Mucosa of rectum (tissue), 2 donors: ENCODE data around the gene SETD1B.

Experiments used
- H3K27ac ChIP-seq, 2 donors: one replicate each; pipeline ENCODE4 v1.7.0; 2013; ENCODE audit warnings: inconsistent platforms in 2 of 2, low read depth in 2 of 2, low read length in 2 of 2
- H3K27me3 ChIP-seq, 2 donors: one replicate each; pipeline ENCODE4 v1.7.0; 2013; ENCODE audit warnings: low read length in 2 of 2; ENCODE audit not compliant: control insufficient read depth in 2 of 2, insufficient read depth in 2 of 2
- H3K36me3 ChIP-seq, 2 donors: one replicate each; pipeline ENCODE4 v1.7.0; 2013; ENCODE audit warnings: low read length in 2 of 2; ENCODE audit not compliant: control insufficient read depth in 2 of 2, insufficient read depth in 2 of 2
- H3K4me1 ChIP-seq, 2 donors: one replicate each; pipeline ENCODE4 v1.7.0; 2013; ENCODE audit warnings: low read length in 2 of 2, mild to moderate bottlenecking in 1 of 2; ENCODE audit not compliant: control insufficient read depth in 2 of 2, insufficient read depth in 2 of 2
- H3K4me3 ChIP-seq, 2 donors: one replicate each; pipeline ENCODE4 v1.7.0; 2013; ENCODE audit warnings: low read length in 2 of 2
- H3K9ac ChIP-seq, 2 donors: one replicate each; pipeline ENCODE4 v1.7.0; 2013; ENCODE audit warnings: low read length in 2 of 2, low read depth in 1 of 2, mild to moderate bottlenecking in 1 of 2
- H3K9me3 ChIP-seq, 2 donors: one replicate each; pipeline ENCODE4 v1.7.0; 2013; ENCODE audit warnings: low read length in 2 of 2; ENCODE audit not compliant: control insufficient read depth in 2 of 2
- donor health status: healthy.
- donor health status: Normal muscosa, but diverticular disease.

Gene SETD1B

GRCh38 chr12:121827351-121828099 lies 23.7 kb downstream of the SETD1B start:
- H3K4me1 ChIP-seq: no peaks in the 10 kb centered on the region
- no peaks in the 10 kb centered on the region for H3K27me3 ChIP-seq
- H3K36me3 ChIP-seq: peaks cover 57 to 63% of the 10 kb centered on the region in 2 donors
- no peak overlapping the region for H3K27ac ChIP-seq
- no peak overlapping the region for H3K9ac ChIP-seq
- H3K9me3 ChIP-seq: no peaks in the 10 kb centered on the region
- no peak overlapping the region for H3K4me3 ChIP-seq

DNA sequence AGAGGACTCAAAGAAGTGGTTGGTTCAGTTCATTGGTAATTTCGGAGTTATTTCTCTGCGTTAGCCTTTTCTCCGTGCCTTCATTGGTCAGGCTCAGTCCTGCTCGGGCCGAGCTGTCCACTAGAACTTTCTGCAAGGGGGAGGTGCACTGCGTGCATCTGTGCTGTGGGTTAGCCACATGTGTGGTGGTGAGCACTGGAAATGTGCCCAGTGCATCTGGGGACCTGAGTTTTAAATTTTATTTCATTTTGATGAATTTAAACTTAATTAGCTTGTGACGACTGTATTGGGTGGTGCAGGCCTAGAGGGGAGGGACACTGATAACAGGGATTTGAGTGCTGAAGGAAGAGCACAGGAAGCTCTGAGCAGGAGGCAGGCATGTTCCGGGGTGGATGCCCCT lies 24.5 kb downstream of the SETD1B start:
- no peaks in the 10 kb centered on the region for H3K9me3 ChIP-seq
- no peak overlapping the region for H3K27ac ChIP-seq
- no peak overlapping the region for H3K9ac ChIP-seq
- no peaks in the 10 kb centered on the region for H3K4me1 ChIP-seq
- peaks cover 55 to 59% of the 10 kb centered on the region in 2 donors for H3K36me3 ChIP-seq
- no peak overlapping the region for H3K4me3 ChIP-seq
- no peaks in the 10 kb centered on the region for H3K27me3 ChIP-seq

DNA sequence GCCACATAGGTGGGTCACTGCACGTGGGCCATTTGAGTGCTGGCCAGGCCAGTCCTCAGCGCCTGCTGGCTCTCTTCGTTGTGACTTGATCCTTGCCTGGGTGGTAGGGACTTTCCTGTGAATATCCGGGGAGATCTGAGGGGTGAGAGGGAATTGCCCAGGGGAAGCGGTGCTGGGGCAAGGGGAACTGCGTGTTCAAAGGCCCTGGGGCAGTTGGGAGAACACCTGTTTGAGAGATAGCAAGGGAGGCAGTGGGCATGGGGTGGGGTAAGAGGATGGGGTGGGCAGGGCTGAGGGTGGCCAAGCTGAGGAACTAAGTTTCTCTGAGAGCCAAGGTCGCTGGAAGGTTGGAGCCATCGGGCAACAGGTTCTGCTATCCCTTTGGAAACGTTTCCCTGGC lies 25.0 kb downstream of the SETD1B start:
- Histone ChIP-seq H3K9me3 (no peaks in the 10 kb centered on the region), H3K27ac (no peak overlapping the region), H3K9ac (no peak overlapping the region), H3K4me3 (no peak overlapping the region), H3K36me3 (peaks cover 50 to 54% of the 10 kb centered on the region in 2 donors), H3K27me3 (no peaks in the 10 kb centered on the region), H3K4me1 (no peaks in the 10 kb centered on the region)

DNA sequence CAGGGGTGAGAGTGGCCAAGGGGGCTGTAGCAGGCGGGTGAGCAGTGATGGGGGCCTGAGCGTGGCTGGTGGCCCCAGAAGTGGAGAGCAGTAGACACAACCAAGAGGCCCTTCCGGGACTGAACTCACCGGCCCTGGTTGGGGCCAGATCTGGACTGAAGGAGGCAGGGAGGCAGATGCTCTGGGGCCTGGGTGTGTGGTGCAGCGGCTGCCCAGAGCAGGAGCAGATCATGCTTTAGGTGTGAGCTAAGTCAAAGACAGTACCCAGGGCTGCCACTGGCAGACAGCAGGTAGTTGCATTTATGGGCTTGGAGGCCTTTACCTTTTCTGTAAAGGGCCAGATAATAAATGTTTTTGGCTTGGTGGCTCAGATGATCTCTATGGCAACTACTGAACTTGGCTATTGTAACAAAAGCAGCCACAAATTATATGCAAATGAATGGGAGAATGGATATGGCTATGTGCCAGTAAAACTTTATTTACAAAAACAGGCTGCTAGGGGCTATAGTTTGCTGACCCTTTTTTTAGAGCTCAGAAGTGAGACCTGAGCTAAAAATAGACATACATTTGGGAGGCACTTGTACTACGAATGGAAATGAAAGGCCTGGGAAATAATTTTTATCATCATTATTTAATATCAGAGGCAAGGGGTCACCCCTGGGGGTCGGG lies 25.6 kb downstream of the SETD1B start:
- no peak overlapping the region for H3K9ac ChIP-seq
- H3K4me1 ChIP-seq: no peaks in the 10 kb centered on the region
- no peaks in the 10 kb centered on the region for H3K27me3 ChIP-seq
- no peak overlapping the region for H3K27ac ChIP-seq
- no peaks in the 10 kb centered on the region for H3K9me3 ChIP-seq
- peaks cover 46 to 50% of the 10 kb centered on the region in 2 donors for H3K36me3 ChIP-seq
- H3K4me3 ChIP-seq: no peak overlapping the region

DNA sequence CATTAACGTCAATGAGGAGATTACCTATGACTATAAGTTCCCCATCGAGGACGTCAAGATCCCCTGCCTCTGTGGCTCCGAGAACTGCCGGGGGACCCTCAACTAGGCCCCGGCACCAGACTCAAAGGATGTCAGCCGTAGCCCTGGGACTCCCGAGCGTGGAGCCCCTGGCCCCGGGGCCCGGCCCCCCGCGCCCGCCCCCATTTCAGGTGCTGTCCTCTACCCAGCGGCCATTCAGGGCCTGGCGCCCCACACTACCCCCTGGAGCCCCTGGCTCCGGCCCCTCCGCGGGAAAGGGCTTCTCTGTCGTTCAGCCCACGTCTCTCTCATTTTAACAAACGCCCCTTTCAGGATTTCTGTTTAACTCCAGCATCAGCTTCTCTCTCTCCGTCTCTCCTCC lies 26.3 kb downstream of the SETD1B start:
- Histone ChIP-seq H3K9ac (no peak overlapping the region), H3K4me1 (no peaks in the 10 kb centered on the region), H3K4me3 (no peak overlapping the region), H3K27ac (no peak overlapping the region), H3K9me3 (no peaks in the 10 kb centered on the region), H3K27me3 (no peaks in the 10 kb centered on the region), H3K36me3 (peaks cover 46 to 47% of the 10 kb centered on the region in 2 donors)

DNA sequence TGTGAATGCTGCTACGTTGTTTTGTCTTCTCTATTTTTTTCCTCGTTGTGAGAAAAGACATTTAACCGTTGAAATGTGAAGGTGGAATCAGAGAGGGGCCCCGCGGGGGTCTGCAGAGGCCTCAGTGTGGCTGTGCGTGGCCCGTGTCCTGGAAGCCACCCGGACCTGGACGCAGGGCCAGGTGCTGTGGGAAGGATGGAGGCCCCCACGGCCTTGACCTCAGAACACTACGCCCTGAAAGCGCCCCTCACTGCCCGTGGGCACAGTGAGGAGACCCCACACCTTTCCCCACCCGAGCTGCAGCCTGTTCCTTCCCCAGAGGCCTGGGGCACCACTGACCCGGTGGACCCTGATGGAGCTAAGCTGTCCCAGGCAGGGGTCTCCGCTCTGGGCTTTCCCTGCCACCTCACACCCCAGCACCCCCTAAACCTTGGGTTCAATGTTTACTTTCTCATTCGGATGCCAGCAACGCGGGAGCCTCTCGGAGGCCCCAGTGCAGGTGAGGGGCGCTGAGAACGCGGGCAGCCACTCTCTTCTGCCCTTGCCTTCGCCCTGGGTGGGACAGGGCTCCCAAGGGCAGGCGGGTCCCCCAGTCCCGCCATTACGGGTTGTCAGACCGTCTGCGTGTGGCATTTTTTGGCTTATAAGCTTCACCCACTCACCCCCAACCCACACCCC lies 26.9 kb downstream of the SETD1B start:
- Histone ChIP-seq H3K4me3 (no peak overlapping the region), H3K36me3 (peaks cover 46% of the 10 kb centered on the region in 2 donors), H3K27ac (no peak overlapping the region), H3K27me3 (no peaks in the 10 kb centered on the region), H3K4me1 (no peaks in the 10 kb centered on the region), H3K9ac (no peak overlapping the region), H3K9me3 (no peaks in the 10 kb centered on the region)

GRCh38 chr12:121831571-121832245 lies 27.9 kb downstream of the SETD1B start:
- Histone ChIP-seq H3K4me1 (no peaks in the 10 kb centered on the region), H3K9ac (no peak overlapping the region), H3K9me3 (no peaks in the 10 kb centered on the region), H3K4me3 (no peak overlapping the region), H3K36me3 (peaks cover 43 to 45% of the 10 kb centered on the region in 2 donors), H3K27ac (no peak overlapping the region), H3K27me3 (no peaks in the 10 kb centered on the region)

DNA sequence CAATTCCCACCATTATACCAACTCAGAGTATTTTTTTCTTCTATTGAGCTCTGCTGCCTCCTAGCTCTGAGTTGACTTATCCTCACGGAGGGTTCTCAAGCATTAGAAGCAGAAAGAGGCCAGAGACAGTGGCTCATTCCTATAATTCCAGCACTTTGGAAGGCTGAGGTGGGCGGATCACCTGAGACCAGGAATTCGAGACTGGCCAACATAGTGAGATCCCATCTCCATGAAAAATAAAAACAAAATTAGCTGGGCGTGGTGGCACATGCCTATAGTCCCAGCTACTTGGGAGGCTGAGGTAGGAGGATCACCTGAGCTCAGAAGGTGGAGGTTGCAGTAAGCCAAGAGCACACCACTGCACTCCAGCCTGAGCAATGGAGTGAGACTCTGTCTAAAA lies 33.9 kb downstream of the SETD1B start:
- Histone ChIP-seq H3K4me3 (no peak overlapping the region), H3K9ac (no peak overlapping the region), H3K36me3 (no peaks in the 10 kb centered on the region), H3K27ac (no peak overlapping the region), H3K27me3 (no peaks in the 10 kb centered on the region), H3K4me1 (peaks cover 0 to 4% of the 10 kb centered on the region in 2 donors), H3K9me3 (no peaks in the 10 kb centered on the region)

DNA sequence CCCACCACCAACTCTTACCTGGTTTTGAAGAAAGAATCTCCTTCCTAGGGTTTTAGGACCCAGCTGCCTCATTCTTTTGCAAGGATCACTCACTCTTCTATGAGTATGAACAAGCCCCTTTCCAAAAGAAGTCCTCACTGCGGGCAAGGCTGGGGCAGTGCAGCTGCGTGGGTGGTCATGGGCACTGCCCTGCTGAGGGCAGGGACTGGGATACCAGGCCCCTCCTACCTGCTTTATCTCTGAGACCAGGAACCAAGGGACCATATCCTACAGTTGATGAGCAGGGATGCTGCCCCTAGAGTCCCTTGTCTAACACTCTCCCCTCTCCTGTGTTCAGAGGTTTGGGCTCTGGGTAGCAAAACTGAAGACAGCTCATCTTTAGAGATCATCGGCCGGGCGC lies 34.3 kb downstream of the SETD1B start:
- Histone ChIP-seq H3K4me3 (no peak overlapping the region), H3K4me1 (peaks cover 0 to 4% of the 10 kb centered on the region in 2 donors), H3K9ac (no peak overlapping the region), H3K27ac (no peak overlapping the region), H3K36me3 (no peaks in the 10 kb centered on the region), H3K27me3 (no peaks in the 10 kb centered on the region), H3K9me3 (no peaks in the 10 kb centered on the region)
